H1 (cell line): Measurements from ENCODE around the gene DNAJC16. TPM values are rescaled to one million over a fixed set of nuclear protein-coding genes. Genes with fewer than 3 reads are reported as not detected.
"Not testable (repeated sequence)": the region's sequence is repeated elsewhere in the genome, so short reads cannot be mapped to it uniquely, and the experiment has no call there.

Experiments
- CTCF ChIA-PET: fragments of 300-600 bp; sonication (Branson Sonifier 250); formaldehyde crosslinking; loops from one replicate; lab custom pipeline; 2021; ENCODE audit not compliant: partially characterized antibody; lab: Charles Lee
- POLR2A ChIA-PET: fragments of 300-600 bp; sonication (Branson Sonifier 250); formaldehyde crosslinking; loops from one replicate; lab custom pipeline; 2021; ENCODE audit warnings: inconsistent platforms; ENCODE audit not compliant: partially characterized antibody; lab: Charles Lee
- DNase-seq, 2 experiments: peaks; one replicate each; pipeline versions ENCODE4 v3.0.0 to v3.0.0-alpha.2; 2010 to 2022; ENCODE audit warnings: low spot score in 2 of 2, low read depth in 1 of 2, mixed read lengths in 1 of 2
- FAIRE-seq: peaks from 2 replicates; lab custom pipeline; 2011; peaks lifted over from hg19 to GRCh38; lab: Jason Lieb, UNC
- H2AFZ ChIP-seq: 2 replicates; pipeline ENCODE4 v1.8.1; 2012; ENCODE audit warnings: low read length, inconsistent platforms
- H2AK5ac ChIP-seq: 2 replicates; pipeline ENCODE4 v1.6.1; 2013; ENCODE audit warnings: low read depth, low read length
- H2BK120ac ChIP-seq: replicated peaks from 2 replicates; pipeline ENCODE3; 2013; ENCODE audit warnings: low read depth, low read length, inconsistent platforms
- H2BK12ac ChIP-seq: 2 replicates; pipeline ENCODE4 v1.6.1; 2013; ENCODE audit warnings: low read depth, low read length
- H2BK15ac ChIP-seq: 2 replicates; pipeline ENCODE4 v1.6.1; 2013; ENCODE audit warnings: low read length
- H2BK20ac ChIP-seq: 2 replicates; pipeline ENCODE4 v1.6.1; 2013; ENCODE audit warnings: low read length
- H2BK5ac ChIP-seq: 2 replicates; pipeline ENCODE4 v1.6.1; 2013; ENCODE audit warnings: low read depth, low read length
- H3K14ac ChIP-seq: 2 replicates; pipeline ENCODE4 v1.6.1; 2013; ENCODE audit warnings: inconsistent platforms; ENCODE audit not compliant: insufficient read length
- H3K18ac ChIP-seq: 2 replicates; pipeline ENCODE4 v1.6.1; 2013; ENCODE audit warnings: low read length; ENCODE audit errors: extremely low read depth
- H3K23ac ChIP-seq: 2 replicates; pipeline ENCODE4 v1.6.1; 2013; ENCODE audit warnings: inconsistent platforms; ENCODE audit not compliant: insufficient read length
- H3K23me2 ChIP-seq: 2 replicates; pipeline ENCODE4 v1.6.1; 2013; ENCODE audit warnings: low read depth, low read length
- H3K27ac ChIP-seq: 2 replicates; pipeline ENCODE4 v1.6.1; 2011; ENCODE audit warnings: low read depth, low read length, inconsistent platforms
- H3K27me3 ChIP-seq, 4 experiments: replicated peaks in 1 of 4; 1 replicate in 1 of 4; 2 replicates in 3 of 4; pipeline versions ENCODE4 v1.6.1 to v1.8.1; 2011 to 2013; ENCODE audit warnings: low read length in 3 of 4, mild to moderate bottlenecking in 3 of 4, inconsistent platforms in 2 of 4, mixed read lengths in 2 of 4, moderate library complexity in 1 of 4; ENCODE audit not compliant: control insufficient read depth in 3 of 4, insufficient read depth in 3 of 4; ENCODE audit errors: extremely low read depth in 1 of 4
- H3K36me3 ChIP-seq, 4 experiments: 2 replicates each; pipeline versions ENCODE4 v1.6.1 to v1.8.1; 2011 to 2013; ENCODE audit warnings: mild to moderate bottlenecking in 4 of 4, low read length in 3 of 4, moderate library complexity in 2 of 4, control low read depth in 1 of 4, inconsistent platforms in 1 of 4; ENCODE audit not compliant: insufficient read depth in 4 of 4, control insufficient read depth in 2 of 4
- H3K4ac ChIP-seq: replicated peaks from 2 replicates; pipeline ENCODE3; 2013; ENCODE audit warnings: low read length, low read depth, mixed read lengths, inconsistent platforms; ENCODE audit not compliant: insufficient read length
- H3K4me1 ChIP-seq, 4 experiments: replicated peaks in 1 of 4; 1 replicate in 1 of 4; 2 replicates in 3 of 4; pipeline versions ENCODE4 v1.6.1 to v1.8.1; 2011 to 2013; ENCODE audit warnings: low read length in 3 of 4, inconsistent platforms in 2 of 4, mixed read lengths in 1 of 4; ENCODE audit not compliant: insufficient read depth in 4 of 4, control insufficient read depth in 3 of 4
- H3K4me2 ChIP-seq, 2 experiments: 2 replicates each; pipeline versions ENCODE4 v1.6.1 to v1.8.1; 2011 to 2013; ENCODE audit warnings: low read depth in 2 of 2, low read length in 2 of 2, control low read depth in 1 of 2, inconsistent platforms in 1 of 2, mild to moderate bottlenecking in 1 of 2; ENCODE audit not compliant: insufficient read depth in 1 of 2
- H3K4me3 ChIP-seq, 4 experiments: fragments of 200-600, 300-600 bp in 1 of 4; sonication (generic), shearing (Covaris generic), sonication (Bioruptor Twin) in 1 of 4; 2 replicates each; pipeline versions ENCODE4 v1.5.1 to v1.8.1; 2011 to 2016; ENCODE audit warnings: low read length in 4 of 4, low read depth in 3 of 4, control low read depth in 2 of 4, inconsistent platforms in 2 of 4, mild to moderate bottlenecking in 2 of 4, mixed read lengths in 1 of 4, moderate library complexity in 1 of 4; ENCODE audit not compliant: insufficient read depth in 2 of 4; ENCODE audit errors: extremely low read depth in 1 of 4
- H3K56ac ChIP-seq: replicated peaks from 2 replicates; pipeline ENCODE3; 2013; ENCODE audit warnings: low read depth, mild to moderate bottlenecking, mixed read lengths, low read length, inconsistent platforms; ENCODE audit not compliant: insufficient read length
- H3K79me1 ChIP-seq: 2 replicates; pipeline ENCODE4 v1.6.1; 2013; ENCODE audit warnings: low read depth, low read length, control low read depth
- H3K79me2 ChIP-seq, 2 experiments: 2 replicates each; pipeline versions ENCODE4 v1.6.1 to v1.8.1; 2012 to 2013; ENCODE audit warnings: low read length in 2 of 2, mild to moderate bottlenecking in 2 of 2, inconsistent platforms in 1 of 2; ENCODE audit not compliant: insufficient read depth in 2 of 2, control insufficient read depth in 1 of 2
- H3K9ac ChIP-seq, 4 experiments: replicated peaks in 1 of 4; 1 replicate in 1 of 4; 2 replicates in 3 of 4; pipeline versions ENCODE4 v1.6.1 to v1.8.1; 2011 to 2013; ENCODE audit warnings: low read depth in 3 of 4, low read length in 3 of 4, control low read depth in 2 of 4, mild to moderate bottlenecking in 2 of 4, moderate library complexity in 2 of 4, inconsistent platforms in 1 of 4; ENCODE audit errors: extremely low read depth in 1 of 4
- H3K9me3 ChIP-seq, 2 experiments: 2 replicates each; pipeline versions ENCODE4 v1.6.1 to v1.8.1; 2012 to 2013; ENCODE audit warnings: mild to moderate bottlenecking in 2 of 2, moderate library complexity in 2 of 2, control low read depth in 1 of 2, inconsistent platforms in 1 of 2, low read depth in 1 of 2, low read length in 1 of 2, mixed read lengths in 1 of 2; ENCODE audit not compliant: insufficient read depth in 2 of 2
- H4K20me1 ChIP-seq, 2 experiments: replicated peaks in 1 of 2; 2 replicates each; pipeline versions ENCODE3 to v1.8.1; 2011 to 2013; ENCODE audit warnings: inconsistent platforms in 2 of 2, low read length in 2 of 2, mild to moderate bottlenecking in 1 of 2; ENCODE audit not compliant: insufficient read depth in 2 of 2, control insufficient read depth in 1 of 2
- H4K5ac ChIP-seq: 2 replicates; pipeline ENCODE4 v1.6.1; 2013; ENCODE audit warnings: low read length, low read depth, mixed read lengths, inconsistent platforms; ENCODE audit not compliant: insufficient read length
- H4K8ac ChIP-seq: 2 replicates; pipeline ENCODE4 v1.8.0; 2013; ENCODE audit warnings: mild to moderate bottlenecking, moderate library complexity, low read length, inconsistent platforms; ENCODE audit not compliant: insufficient read depth; ENCODE audit errors: extremely low read depth
- H4K91ac ChIP-seq: replicated peaks from 2 replicates; pipeline ENCODE3; 2013; ENCODE audit warnings: low read length, mixed read lengths, inconsistent platforms; ENCODE audit not compliant: insufficient read length
- WGBS, 2 experiments: shearing (Covaris generic) in 1 of 2; methylation state at CpG; one replicate each; pipeline versions ENCODE4 v1.1.6 to v1.1.7; 2013 to 2015; ENCODE audit warnings: low lambda C conversion rate in 2 of 2, mixed read lengths in 2 of 2, inconsistent platforms in 1 of 2, low coverage in 1 of 2, missing lambda C conversion rate in 1 of 2; ENCODE audit not compliant: insufficient replicate concordance in 2 of 2, insufficient coverage in 1 of 2, insufficient read length in 1 of 2; ENCODE audit errors: extremely low coverage in 1 of 2, missing lambda C conversion rate in 1 of 2; 5-methylcytosine and 5-hydroxymethylcytosine counted together
- polyA plus RNA-seq, 7 experiments: library from polyadenylated mRNA; depleted of rRNA in 3 of 7; stranded (reverse) in 5 of 7; unstranded in 2 of 7; fragments of >200 nt in 5 of 7; fragments of 200-250 nt in 2 of 7; gene quantifications; 1 replicate in 5 of 7; 2 replicates in 1 of 7; 4 replicates in 1 of 7; pipeline versions ENCODE4 v1.2.1 to v1.2.3, GENCODE V29; 2011 to 2013; ENCODE audit warnings: missing spikeins in 2 of 7, mixed read lengths in 2 of 7
- total RNA-seq: library from RNA; stranded (reverse); fragmentation: NEBNext Ultra II Directional; extraction: Animal tissue kit (Norgen Biotek cat#: 25700); gene quantifications from 2 replicates; pipeline ENCODE4 v1.2.1, GENCODE V29; 2021

The DNAJC16 gene
- total and polyA plus RNA-seq, 2 of the 8 experiments (the other 6 are each of a cell fraction or from before 2014, with no cell fraction given), result 7.9 to 23.3 TPM

DNA sequence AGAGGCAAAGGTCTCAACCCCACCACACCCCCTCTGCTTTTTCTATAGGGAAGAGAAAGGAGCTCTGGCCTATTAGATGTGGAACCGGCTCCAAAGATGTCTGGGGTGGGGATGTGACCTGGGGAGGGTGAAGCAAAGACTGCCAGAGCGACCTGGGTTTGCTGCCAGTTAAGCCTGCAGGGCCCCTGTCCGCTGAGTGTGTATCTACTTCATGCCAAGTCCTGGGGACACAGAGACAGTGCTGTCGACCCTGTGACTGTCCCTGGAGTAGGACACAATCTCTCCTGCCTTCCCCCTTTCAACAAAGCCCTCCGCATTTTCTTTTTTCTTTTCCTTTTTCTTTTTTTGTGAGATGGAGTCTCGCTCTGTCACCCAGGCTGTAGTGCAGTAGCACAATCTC is 44.2 kb upstream of the DNAJC16 start:
- H3K56ac ChIP-seq, H3K14ac ChIP-seq, H3K23me2 ChIP-seq, H3K27me3 ChIP-seq, DNase-seq, H2AK5ac ChIP-seq, H3K18ac ChIP-seq, H3K9me3 ChIP-seq, H3K23ac ChIP-seq, H2BK5ac ChIP-seq, H2BK12ac ChIP-seq, H2BK20ac ChIP-seq, POLR2A ChIA-PET, H2BK120ac ChIP-seq, H4K91ac ChIP-seq, H3K79me2 ChIP-seq, H3K36me3 ChIP-seq, H2AFZ ChIP-seq, H3K4me3 ChIP-seq, H3K79me1 ChIP-seq, H4K5ac ChIP-seq, H3K27ac ChIP-seq, H4K8ac ChIP-seq, CTCF ChIA-PET, H2BK15ac ChIP-seq, H4K20me1 ChIP-seq, FAIRE-seq, H3K9ac ChIP-seq, H3K4ac ChIP-seq, H3K4me2 ChIP-seq, H3K4me1 ChIP-seq: not testable (repeated sequence)
- WGBS, 2 experiments, result 75% methylated on average over 5 of the region's 6 CpGs; no CpG with 5 or more reads in 1 of the 2 experiments

DNA sequence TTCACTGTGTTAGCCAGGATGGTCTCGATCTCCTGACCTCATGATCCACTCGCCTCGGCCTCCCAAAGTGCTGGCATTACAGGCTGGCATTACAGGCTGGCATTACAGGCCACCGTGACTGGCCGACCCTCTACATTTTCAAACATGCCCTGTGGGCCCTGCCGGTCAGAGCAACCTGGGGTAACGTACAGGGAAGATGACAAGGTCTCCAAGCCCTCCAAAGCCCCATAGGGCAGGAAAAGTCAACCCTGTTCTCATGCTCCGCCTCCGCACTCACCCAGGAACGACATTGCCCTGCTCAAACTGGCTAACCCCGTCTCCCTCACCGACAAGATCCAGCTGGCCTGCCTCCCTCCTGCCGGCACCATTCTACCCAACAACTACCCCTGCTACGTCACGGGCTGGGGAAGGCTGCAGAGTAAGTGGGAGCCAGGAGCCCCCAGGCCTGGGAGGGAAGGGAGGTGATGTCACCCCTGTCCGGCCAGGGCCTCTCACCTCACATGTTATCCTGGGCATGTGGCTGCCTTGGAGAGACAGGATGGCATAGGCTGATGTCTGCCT is 43.6 kb upstream of the DNAJC16 start:
- H2AFZ ChIP-seq, H4K5ac ChIP-seq, H3K4me1 ChIP-seq, H3K9ac ChIP-seq, CTCF ChIA-PET, H3K4me3 ChIP-seq, H3K56ac ChIP-seq, H2BK5ac ChIP-seq, H2AK5ac ChIP-seq, H3K23ac ChIP-seq, H3K36me3 ChIP-seq, H4K20me1 ChIP-seq, H3K4ac ChIP-seq, H3K9me3 ChIP-seq, H4K91ac ChIP-seq, H3K27me3 ChIP-seq, H2BK15ac ChIP-seq, H2BK20ac ChIP-seq, DNase-seq, H3K79me2 ChIP-seq, H2BK12ac ChIP-seq, H3K79me1 ChIP-seq, H3K4me2 ChIP-seq, FAIRE-seq, H3K18ac ChIP-seq, H3K14ac ChIP-seq, H2BK120ac ChIP-seq, H4K8ac ChIP-seq, H3K27ac ChIP-seq, H3K23me2 ChIP-seq: not testable (repeated sequence)
- POLR2A ChIA-PET, result interaction anchor here (0.9 kb wide), 1 partner anchor 44 kb away, joined by 3 read pairs; no protein-coding TSS in a partner anchor
- 93% methylated on average over 10 of the region's 16 CpGs; no CpG with 5 or more reads in 1 of the 2 experiments for WGBS, 2 experiments
